ENCODE data around the gene ZBTB17.
"Not testable (repeated sequence)": the region's sequence is repeated elsewhere in the genome, so short reads cannot be mapped to it uniquely, and the experiment has no call there.

The ZBTB17 gene

GRCh38 chr1:15918962-15919715 lies 56.8 kb downstream of the ZBTB17 start:
- no peak for DNase-seq (ENCODE audit: low read depth, low spot score)
- no peak overlapping the region for H3K4me3 ChIP-seq (ENCODE audit: low read length)

DNA sequence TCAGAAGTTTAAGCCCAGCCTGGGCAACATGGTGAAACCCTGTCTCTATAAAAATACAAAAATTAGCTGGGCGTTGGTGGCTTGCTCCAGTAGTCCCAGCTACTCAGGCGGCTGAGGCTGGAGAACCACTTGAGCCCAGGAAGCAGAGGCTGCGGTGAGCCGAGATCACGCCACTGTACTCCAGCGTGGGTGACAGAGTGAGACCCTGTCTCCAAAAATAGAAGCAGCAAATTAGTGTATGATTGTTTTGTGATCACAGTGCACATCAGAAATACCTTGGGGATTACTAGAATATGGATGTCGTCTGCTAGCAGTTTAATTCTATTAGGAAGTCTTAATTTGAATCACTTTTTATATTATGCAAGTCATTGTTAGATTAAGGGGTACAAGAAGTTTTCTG lies 59.0 kb downstream of the ZBTB17 start:
- DNase-seq (ENCODE audit: low read depth, low spot score): no peak
- H3K4me3 ChIP-seq (ENCODE audit: low read length): no peak overlapping the region

GRCh38 chr1:15916417-15916816 lies 59.5 kb downstream of the ZBTB17 start:
- no peak overlapping the region for H3K4me3 ChIP-seq (ENCODE audit: low read length)
- no peak for DNase-seq (ENCODE audit: low read depth, low spot score)

DNA sequence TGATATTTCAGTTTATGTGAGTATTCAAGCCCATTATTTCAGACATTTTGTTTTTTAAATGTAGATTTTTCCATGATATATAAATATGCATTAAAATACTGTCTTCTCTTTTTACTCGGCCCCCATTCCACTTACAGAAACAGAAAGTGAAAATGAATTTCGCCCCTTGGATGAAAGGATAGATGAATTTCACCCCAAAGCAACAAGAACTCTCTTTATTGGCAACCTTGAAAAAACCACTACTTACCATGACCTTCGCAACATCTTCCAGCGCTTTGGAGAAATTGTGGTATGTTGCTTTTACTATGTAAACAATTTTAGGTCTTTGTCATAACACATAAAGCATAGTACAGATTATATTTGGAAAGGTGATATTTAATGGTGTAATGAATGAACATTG lies 59.9 kb downstream of the ZBTB17 start:
- DNase-seq (ENCODE audit: low read depth, low spot score): peak; percentile 7
- no peak overlapping the region for H3K4me3 ChIP-seq (ENCODE audit: low read length)

DNA sequence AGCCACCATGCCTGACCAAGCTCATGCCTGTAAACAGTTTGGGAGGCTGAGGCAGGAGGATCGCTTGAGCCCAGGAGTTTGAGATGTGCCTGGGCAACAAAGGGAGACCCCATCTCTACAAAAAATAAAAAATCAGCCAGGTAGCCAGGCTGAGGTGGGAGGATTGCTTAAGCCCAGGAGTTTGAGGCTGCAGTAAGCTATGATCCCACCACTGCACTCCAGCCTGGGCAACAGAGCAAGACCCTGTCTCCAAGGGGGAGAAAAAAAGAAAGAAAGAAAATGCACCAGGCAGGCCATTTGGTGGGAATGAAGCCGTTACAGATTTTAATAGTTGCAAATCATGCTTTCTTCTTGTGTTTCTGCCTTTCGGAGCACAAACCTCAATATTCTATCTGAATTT lies 62.3 kb downstream of the ZBTB17 start:
- DNase-seq (ENCODE audit: low read depth, low spot score); H3K4me3 ChIP-seq (ENCODE audit: low read length): not testable (repeated sequence)

GRCh38 chr1:15911927-15912326 lies 64.0 kb downstream of the ZBTB17 start:
- no peak overlapping the region for H3K4me3 ChIP-seq (ENCODE audit: low read length)
- no peak for DNase-seq (ENCODE audit: low read depth, low spot score)

DNA sequence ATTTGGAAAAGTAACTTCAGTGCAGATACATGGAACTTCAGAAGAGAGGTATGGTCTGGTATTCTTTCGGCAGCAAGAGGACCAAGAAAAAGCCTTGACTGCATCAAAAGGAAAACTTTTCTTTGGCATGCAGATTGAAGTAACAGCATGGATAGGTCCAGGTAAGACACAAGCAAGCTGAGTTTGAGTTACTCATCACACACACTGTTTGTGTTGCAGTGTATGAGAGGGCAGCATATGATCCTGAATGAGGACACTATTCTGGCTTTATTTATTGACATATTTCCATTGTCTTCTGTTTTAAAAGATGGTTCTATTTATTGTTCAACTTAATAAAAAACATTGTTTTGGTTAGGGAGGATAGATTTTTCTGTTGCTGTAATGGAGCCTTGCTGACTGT lies 64.8 kb downstream of the ZBTB17 start:
- no peak overlapping the region for H3K4me3 ChIP-seq (ENCODE audit: low read length)
- no peak for DNase-seq (ENCODE audit: low read depth, low spot score)

GRCh38 chr1:15908597-15908996 lies 67.3 kb downstream of the ZBTB17 start:
- no peak overlapping the region for H3K4me3 ChIP-seq (ENCODE audit: low read length)
- DNase-seq (ENCODE audit: low read depth, low spot score): no peak

GRCh38 chr1:15902882-15903281 lies 73.0 kb downstream of the ZBTB17 start:
- no peak overlapping the region for H3K4me3 ChIP-seq (ENCODE audit: low read length)
- no peak for DNase-seq (ENCODE audit: low read depth, low spot score)

DNA sequence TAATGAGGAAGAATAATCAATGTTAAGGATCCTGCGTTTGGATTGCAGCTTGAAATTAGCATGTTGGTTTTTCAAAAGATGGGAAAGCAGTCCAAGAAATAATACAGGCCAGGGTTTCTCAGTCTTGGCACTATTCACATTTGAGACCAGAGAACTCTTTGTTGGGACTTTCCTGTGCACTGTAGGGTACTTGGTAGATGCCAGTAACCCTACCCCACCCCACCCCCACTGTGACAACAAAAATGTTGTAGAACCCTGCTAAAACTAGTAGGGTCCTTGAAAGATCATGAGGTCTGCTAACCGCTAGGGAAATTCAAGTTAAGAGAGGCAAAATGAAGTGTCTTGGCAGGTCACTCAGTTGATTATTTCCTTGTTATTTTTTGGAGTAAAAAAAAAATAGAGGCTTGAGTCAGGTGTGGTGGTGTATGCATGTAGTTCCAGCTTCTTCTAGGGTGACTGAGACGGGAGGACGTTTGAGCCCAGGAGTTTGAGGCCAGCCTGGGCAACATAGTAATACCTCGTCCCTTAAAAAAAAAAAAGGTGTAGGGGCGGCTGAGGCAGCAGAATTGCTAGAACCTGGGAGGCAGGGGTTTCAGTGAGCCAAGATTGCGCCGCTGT lies 75.1 kb downstream of the ZBTB17 start:
- no peak for DNase-seq (ENCODE audit: low read depth, low spot score)
- H3K4me3 ChIP-seq (ENCODE audit: low read length): no peak overlapping the region

GRCh38 chr1:15899266-15899665 lies 76.6 kb downstream of the ZBTB17 start:
- H3K4me3 ChIP-seq (ENCODE audit: low read length): no peak overlapping the region
- no peak for DNase-seq (ENCODE audit: low read depth, low spot score)

- H3K4me3 ChIP-seq (ENCODE audit: low read length); DNase-seq (ENCODE audit: low read depth, low spot score): not testable (repeated sequence)
These were observed 78.9 kb downstream of the ZBTB17 start for GRCh38 chr1:15896841-15897610.

DNA sequence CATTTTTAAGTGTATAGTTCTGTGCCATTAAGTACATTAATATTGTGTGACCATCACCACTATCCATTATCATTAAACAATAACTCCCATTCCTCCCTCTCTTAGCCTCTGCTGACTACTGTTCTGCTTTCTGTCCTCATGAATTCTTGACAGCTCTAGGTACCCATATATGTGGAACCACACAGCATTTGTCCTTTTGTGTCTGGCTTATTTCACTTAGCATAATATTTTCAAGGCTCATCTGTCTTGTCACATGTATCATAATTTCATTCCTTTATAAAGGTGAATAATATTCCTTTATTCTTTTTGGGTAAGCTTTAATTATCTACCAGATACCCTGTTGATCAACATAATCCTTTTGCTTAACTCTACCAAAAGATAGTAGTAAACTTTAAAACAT lies 80.7 kb downstream of the ZBTB17 start:
- DNase-seq (ENCODE audit: low read depth, low spot score): no peak
- H3K4me3 ChIP-seq (ENCODE audit: low read length): no peak overlapping the region

DNA sequence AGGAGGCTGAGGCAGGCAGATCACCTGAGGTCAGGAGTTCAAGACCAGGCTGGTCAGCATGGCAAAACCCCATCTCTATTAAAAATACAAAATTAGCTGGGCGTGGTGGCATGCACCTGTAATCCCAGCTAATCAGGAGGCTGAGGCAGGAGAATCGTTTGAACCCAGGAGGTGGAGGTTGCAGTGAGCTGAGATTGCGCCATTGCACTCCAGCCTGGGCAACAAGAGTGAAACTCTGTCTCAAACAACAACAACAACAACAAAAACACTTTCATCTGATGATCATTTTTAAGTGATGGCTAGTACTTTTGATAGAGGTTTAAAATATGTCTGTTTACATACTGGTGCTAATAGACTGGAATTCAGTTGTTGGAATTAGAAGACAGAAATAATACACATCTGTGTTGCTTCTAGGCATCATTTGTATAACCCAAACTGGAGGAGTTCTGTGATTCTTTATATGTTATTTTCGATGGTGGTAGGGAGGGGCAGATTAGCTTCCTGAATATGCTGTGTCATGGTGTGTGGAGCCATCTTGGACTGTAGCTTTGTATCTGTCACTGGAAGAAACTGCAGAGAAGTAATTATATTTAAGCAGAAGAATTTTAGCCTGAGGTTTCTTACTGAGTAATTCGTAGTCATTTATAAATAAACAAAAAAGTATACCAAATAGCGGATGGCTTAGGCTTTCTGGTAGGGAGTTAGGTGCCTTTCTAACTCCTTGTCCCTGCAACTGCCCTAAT lies 82.9 kb downstream of the ZBTB17 start:
- H3K4me3 ChIP-seq (ENCODE audit: low read length); DNase-seq (ENCODE audit: low read depth, low spot score): not testable (repeated sequence)
